HCT116 (cell line): ENCODE measurements around the gene PLCE1. TPM values are rescaled to one million over a fixed set of nuclear protein-coding genes. Genes with fewer than 3 reads are reported as not detected.
A peak's percentile ranks its signal among the peaks of the same experiment; 100 is the strongest.

ENCODE experiments used
- ATAC-seq: fragments of 200-7000 bp; cut with Tn5 transposase; 2 replicates; pipeline ENCODE4 v1.9.1; 2020; ENCODE audit warnings: mild to moderate bottlenecking, moderate library complexity
- BruUV-seq: library from RNA; stranded (reverse); fragments of 400-500 nt; replicated peaks from 2 replicates; lab custom pipeline; 2021; lab: Mats Ljungman, UMichigan
- CTCF ChIA-PET: fragments of 300-600 bp; sonication (Branson Sonifier 250); formaldehyde crosslinking; loops from one replicate; lab custom pipeline; 2021; ENCODE audit warnings: antibody characterized with exemption; lab: Charles Lee
- POLR2A ChIA-PET: fragments of 300-600, 350-600 bp; sonication (Branson Sonifier 250); formaldehyde crosslinking; loops from one replicate; lab custom pipeline; 2021; ENCODE audit warnings: antibody characterized with exemption; lab: Charles Lee
- RAD21 ChIA-PET, 2 experiments: fragments of 300-600 bp; sonication (Branson Sonifier 250); formaldehyde crosslinking; loops; one replicate each; lab custom pipeline; 2023; ENCODE audit warnings: low total read pairs in 2 of 2; ENCODE audit not compliant: uncharacterized antibody in 2 of 2, unreplicated experiment in 2 of 2, low non-redundant PET in 1 of 2; lab: Charles Lee
- DNase-seq: peaks from one replicate; pipeline ENCODE4 v3.0.0-alpha.2; 2010; ENCODE audit warnings: low read depth, low spot score
- H2AFZ ChIP-seq: fragments of 200-600 bp; shearing (Covaris generic), sonication (generic); 2 replicates; pipeline ENCODE4 v1.6.1; 2017; ENCODE audit warnings: low read depth, mixed run types, mixed read lengths, antibody characterized with exemption, low read length; ENCODE audit not compliant: poor library complexity, severe bottlenecking
- H3K27ac ChIP-seq: 2 replicates; pipeline ENCODE4 v1.5.1; 2012; ENCODE audit warnings: low read depth, low read length
- H3K27me3 ChIP-seq: fragments of 200-600 bp; sonication (generic); 2 replicates; pipeline ENCODE4 v1.6.1; 2016; ENCODE audit warnings: mixed run types, low read length, mixed read lengths; ENCODE audit not compliant: insufficient read depth
- H3K36me3 ChIP-seq, 2 experiments: fragments of 200-500 bp in 1 of 2; fragments of 200-600 bp in 1 of 2; sonication (Bioruptor generic) in 1 of 2; sonication (generic) in 1 of 2; 2 replicates each; pipeline versions ENCODE4 v1.5.1 to v1.6.1; 2014 to 2016; ENCODE audit warnings: low read length in 2 of 2, inconsistent platforms in 1 of 2, mixed read lengths in 1 of 2, mixed run types in 1 of 2; ENCODE audit not compliant: insufficient read depth in 2 of 2, control insufficient read depth in 1 of 2
- H3K4me1 ChIP-seq, 2 experiments: fragments of 200-600 bp in 1 of 2; sonication (generic) in 1 of 2; 2 replicates each; pipeline versions ENCODE4 v1.5.1 to v1.6.1; 2012 to 2017; ENCODE audit warnings: low read length in 2 of 2, inconsistent platforms in 1 of 2, mild to moderate bottlenecking in 1 of 2, mixed read lengths in 1 of 2, mixed run types in 1 of 2, moderate library complexity in 1 of 2; ENCODE audit not compliant: insufficient read depth in 2 of 2, control insufficient read depth in 1 of 2
- H3K4me2 ChIP-seq: fragments of 200-600 bp; sonication (generic); 2 replicates; pipeline ENCODE4 v1.6.1; 2017; ENCODE audit warnings: mixed run types, low read length, mixed read lengths
- H3K4me3 ChIP-seq, 2 experiments: fragments of 200-600 bp in 1 of 2; sonication (generic) in 1 of 2; replicated peaks in 1 of 2; 2 replicates each; pipeline ENCODE4 v1.5.1; 2011 to 2016; ENCODE audit warnings: low read length in 2 of 2, control low read depth in 1 of 2, low read depth in 1 of 2, mild to moderate bottlenecking in 1 of 2, mixed read lengths in 1 of 2, mixed run types in 1 of 2
- H3K79me2 ChIP-seq: fragments of 200-600 bp; sonication (generic); 2 replicates; pipeline ENCODE4 v1.6.1; 2017; ENCODE audit warnings: mild to moderate bottlenecking, mixed run types, low read length, moderate library complexity, mixed read lengths; ENCODE audit not compliant: insufficient read depth
- H3K9ac ChIP-seq: fragments of 200-600 bp; sonication (generic); 2 replicates; pipeline ENCODE4 v1.6.1; 2016; ENCODE audit warnings: low read length, mixed read lengths
- H3K9me2 ChIP-seq: fragments of 200-600 bp; sonication (generic), shearing (Covaris generic); 2 replicates; pipeline ENCODE4 v1.6.1; 2017; ENCODE audit warnings: mixed run types, mild to moderate bottlenecking, moderate library complexity; ENCODE audit not compliant: insufficient read depth
- H3K9me3 ChIP-seq, 2 experiments: fragments of 200-500 bp in 1 of 2; fragments of 200-600 bp in 1 of 2; sonication (Bioruptor generic) in 1 of 2; sonication (generic) in 1 of 2; 2 replicates each; pipeline ENCODE4 v1.6.1; 2014 to 2017; ENCODE audit warnings: low read length in 2 of 2, mixed read lengths in 2 of 2, inconsistent platforms in 1 of 2, low read depth in 1 of 2, mild to moderate bottlenecking in 1 of 2, mixed run types in 1 of 2, moderate library complexity in 1 of 2; ENCODE audit not compliant: control insufficient read depth in 1 of 2, insufficient read depth in 1 of 2
- H4K20me1 ChIP-seq: fragments of 200-600 bp; sonication (generic), shearing (Covaris generic); 2 replicates; pipeline ENCODE4 v1.6.1; 2017; ENCODE audit warnings: mixed run types, mild to moderate bottlenecking, moderate library complexity; ENCODE audit not compliant: insufficient read depth
- CBX3 ChIP-seq: IDR thresholded peaks from 2 replicates; pipeline ENCODE4 v1.6.1; 2012; ENCODE audit warnings: low read depth
- CEBPB ChIP-seq: IDR thresholded peaks from 2 replicates; pipeline ENCODE4 v1.6.1; 2012; ENCODE audit warnings: low read depth
- ELF1 ChIP-seq: IDR thresholded peaks from 2 replicates; pipeline ENCODE4 v1.6.1; 2012; ENCODE audit warnings: low read depth, borderline replicate concordance
- EZH2 ChIP-seq: fragments of 200-600 bp; sonication (generic); IDR thresholded peaks from 2 replicates; pipeline ENCODE4 v1.6.1; 2017; ENCODE audit warnings: antibody characterized with exemption, mixed run types
- FOSL1 ChIP-seq: IDR thresholded peaks from 2 replicates; pipeline ENCODE4 v1.6.1; 2012; ENCODE audit warnings: low read depth
- JUND ChIP-seq: IDR thresholded peaks from 2 replicates; pipeline ENCODE4 v1.6.1; 2012
- POLR2A ChIP-seq: IDR thresholded peaks from 2 replicates; pipeline ENCODE4 v1.7.0; 2011; ENCODE audit warnings: borderline replicate concordance; ENCODE audit not compliant: insufficient read depth, insufficient read length; ENCODE audit errors: extremely low read depth
- RAD21 ChIP-seq: IDR thresholded peaks from 2 replicates; pipeline ENCODE4 v1.6.1; 2012; ENCODE audit warnings: low read depth, mild to moderate bottlenecking
- SIN3A ChIP-seq: IDR thresholded peaks from 2 replicates; pipeline ENCODE4 v1.6.1; 2012; ENCODE audit warnings: low read depth
- SP1 ChIP-seq: IDR thresholded peaks from 2 replicates; pipeline ENCODE4 v1.6.1; 2012; ENCODE audit warnings: low read depth
- SRF ChIP-seq: IDR thresholded peaks from 2 replicates; pipeline ENCODE4 v1.6.1; 2012; ENCODE audit warnings: low read depth
- TCF7L2 ChIP-seq: IDR thresholded peaks from 2 replicates; pipeline ENCODE4 v1.7.0; 2011; ENCODE audit warnings: borderline replicate concordance, inconsistent platforms; ENCODE audit not compliant: insufficient read depth, insufficient read length; ENCODE audit errors: extremely low read depth
- intact Hi-C: fragments of 100-400 bp; cut with micrococcal nuclease; formaldehyde crosslinking; loops from 2 replicates; pipeline ENCODE4 v1.10.0; 2022
- total RNA-seq: library from RNA; stranded (reverse); gene quantifications from one replicate; pipeline ENCODE4 v1.2.1, GENCODE V29; 2021; ENCODE audit not compliant: unreplicated experiment
- TF ChIP-seq, protein P1 (sequence below): IDR thresholded peaks from 2 replicates; pipeline ENCODE4 v1.6.1; 2012
- TF ChIP-seq, protein P2 (sequence below): IDR thresholded peaks from 2 replicates; pipeline ENCODE4 v1.6.1; 2011; ENCODE audit warnings: mild to moderate bottlenecking, low read length, moderate library complexity; ENCODE audit not compliant: insufficient replicate concordance; ENCODE audit errors: extremely low read depth
- TF ChIP-seq, protein P3 (sequence below): IDR thresholded peaks from 2 replicates; pipeline ENCODE4 v1.6.1; 2012; ENCODE audit warnings: low read depth
- TF ChIP-seq, protein P4 (sequence below): IDR thresholded peaks from 2 replicates; pipeline ENCODE4 v1.6.1; 2012

PLCE1 gene
- total RNA-seq, 1 experiment from 2014 or later = 2.5 TPM

DNA sequence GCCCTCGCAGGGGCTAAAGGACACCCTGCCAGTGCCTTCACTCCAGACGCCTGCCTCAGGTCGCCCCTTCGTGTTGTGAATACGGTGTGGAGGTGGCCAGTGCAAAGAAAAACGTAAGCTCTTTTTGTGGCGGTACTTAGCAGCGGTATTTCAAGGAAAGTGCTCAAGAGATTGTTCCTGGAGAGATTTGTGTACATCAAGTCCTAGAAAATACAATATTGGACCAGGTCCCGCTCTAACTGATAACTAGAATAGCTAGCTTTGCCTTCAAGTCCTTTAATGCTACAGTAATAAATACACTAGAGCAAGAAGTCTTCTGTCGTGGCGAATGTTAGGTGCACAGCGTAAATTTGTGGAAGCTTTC is 689 bp downstream of the PLCE1 start:
- RAD21 ChIA-PET = no interaction called here
- no TSS peak for BruUV-seq
- no peaks in the 10 kb centered on the region for H3K9me2 ChIP-seq
- H3K79me2 ChIP-seq = no peaks in the 10 kb centered on the region
- peak overlapping the region; percentile 45; the same call in 1 of the 2 replicates for H3K9ac ChIP-seq
- DNase-seq = no peak
- peak overlapping the region; percentile 48 to 62 for H3K4me3 ChIP-seq
- H2AFZ ChIP-seq = no peak overlapping the region
- H3K27me3 ChIP-seq = no peaks in the 10 kb centered on the region
- H3K4me2 ChIP-seq = peak overlapping the region; percentile 89
- peaks cover 24 to 36% of the 10 kb centered on the region in 2 experiments for H3K4me1 ChIP-seq
- ATAC-seq = no peak
- CTCF ChIA-PET = no interaction called here
- no peaks in the 10 kb centered on the region for H3K36me3 ChIP-seq
- POLR2A ChIA-PET = no interaction called here
- no peak overlapping the region; the same call in 1 of the 2 replicates for H3K27ac ChIP-seq
- no peaks in the 10 kb centered on the region for H4K20me1 ChIP-seq
- TF ChIP-seq SRF = no peak
- TF ChIP-seq EZH2 = no peak
- no peak for TF ChIP-seq RAD21
- TF ChIP-seq FOSL1 = no peak
- TF ChIP-seq TCF7L2 = no peak
- H3K9me3 ChIP-seq = no peaks in the 10 kb centered on the region
- intact Hi-C loops = loop anchor here (5.0 kb wide), 1 partner anchor 48 kb away; no protein-coding TSS in a partner anchor

DNA sequence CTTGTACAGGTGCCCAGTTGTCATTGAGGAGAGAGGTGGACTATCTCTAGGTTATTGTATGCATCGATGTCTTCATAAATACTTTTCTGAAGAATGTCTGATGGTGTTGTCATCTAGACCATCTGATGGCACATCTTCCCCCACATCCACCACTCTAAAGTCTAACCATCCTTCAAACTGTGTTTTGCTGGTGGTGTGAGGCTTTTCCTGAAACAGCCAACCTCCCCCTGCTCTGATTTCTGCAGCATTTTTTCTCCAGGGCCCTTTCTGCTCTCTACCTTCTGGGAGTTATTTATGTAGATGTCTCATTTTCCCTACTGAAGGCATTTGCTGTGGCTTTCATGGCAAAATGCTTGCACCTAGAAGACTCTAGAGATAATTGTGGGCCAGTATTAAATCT is 1.5 kb downstream of the PLCE1 start:
- no peaks in the 10 kb centered on the region for H3K36me3 ChIP-seq
- ChIA-PET CTCF (no interaction called here), POLR2A (no interaction called here), RAD21 (no interaction called here)
- no peak overlapping the region for H3K9ac ChIP-seq
- no peaks in the 10 kb centered on the region for H3K9me2 ChIP-seq
- no peaks in the 10 kb centered on the region for H3K27me3 ChIP-seq
- intact Hi-C loops = no loop called here
- ATAC-seq = no peak
- H3K79me2 ChIP-seq = no peaks in the 10 kb centered on the region
- no TSS peak for BruUV-seq
- H3K27ac ChIP-seq = no peak overlapping the region
- no peak for DNase-seq
- H3K4me1 ChIP-seq = peaks cover 24 to 36% of the 10 kb centered on the region in 2 experiments
- H3K4me3 ChIP-seq = no peak overlapping the region
- H2AFZ ChIP-seq = no peak overlapping the region
- H4K20me1 ChIP-seq = no peaks in the 10 kb centered on the region
- no peak overlapping the region for H3K4me2 ChIP-seq
- H3K9me3 ChIP-seq = no peaks in the 10 kb centered on the region
- TF ChIP-seq SIN3A (no peak), FOSL1 (no peak), JUND (no peak), TCF7L2 (no peak), CBX3 (no peak), POLR2A (no peak), ELF1 (no peak), CEBPB (no peak), SRF (no peak), EZH2 (no peak), SP1 (no peak), RAD21 (no peak)
- TF ChIP-seq, protein P1, sequence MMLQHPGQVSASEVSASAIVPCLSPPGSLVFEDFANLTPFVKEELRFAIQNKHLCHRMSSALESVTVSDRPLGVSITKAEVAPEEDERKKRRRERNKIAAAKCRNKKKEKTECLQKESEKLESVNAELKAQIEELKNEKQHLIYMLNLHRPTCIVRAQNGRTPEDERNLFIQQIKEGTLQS = no peak
- TF ChIP-seq, protein P2, sequence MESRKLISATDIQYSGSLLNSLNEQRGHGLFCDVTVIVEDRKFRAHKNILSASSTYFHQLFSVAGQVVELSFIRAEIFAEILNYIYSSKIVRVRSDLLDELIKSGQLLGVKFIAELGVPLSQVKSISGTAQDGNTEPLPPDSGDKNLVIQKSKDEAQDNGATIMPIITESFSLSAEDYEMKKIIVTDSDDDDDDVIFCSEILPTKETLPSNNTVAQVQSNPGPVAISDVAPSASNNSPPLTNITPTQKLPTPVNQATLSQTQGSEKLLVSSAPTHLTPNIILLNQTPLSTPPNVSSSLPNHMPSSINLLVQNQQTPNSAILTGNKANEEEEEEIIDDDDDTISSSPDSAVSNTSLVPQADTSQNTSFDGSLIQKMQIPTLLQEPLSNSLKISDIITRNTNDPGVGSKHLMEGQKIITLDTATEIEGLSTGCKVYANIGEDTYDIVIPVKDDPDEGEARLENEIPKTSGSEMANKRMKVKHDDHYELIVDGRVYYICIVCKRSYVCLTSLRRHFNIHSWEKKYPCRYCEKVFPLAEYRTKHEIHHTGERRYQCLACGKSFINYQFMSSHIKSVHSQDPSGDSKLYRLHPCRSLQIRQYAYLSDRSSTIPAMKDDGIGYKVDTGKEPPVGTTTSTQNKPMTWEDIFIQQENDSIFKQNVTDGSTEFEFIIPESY = no peak
- TF ChIP-seq, protein P3, sequence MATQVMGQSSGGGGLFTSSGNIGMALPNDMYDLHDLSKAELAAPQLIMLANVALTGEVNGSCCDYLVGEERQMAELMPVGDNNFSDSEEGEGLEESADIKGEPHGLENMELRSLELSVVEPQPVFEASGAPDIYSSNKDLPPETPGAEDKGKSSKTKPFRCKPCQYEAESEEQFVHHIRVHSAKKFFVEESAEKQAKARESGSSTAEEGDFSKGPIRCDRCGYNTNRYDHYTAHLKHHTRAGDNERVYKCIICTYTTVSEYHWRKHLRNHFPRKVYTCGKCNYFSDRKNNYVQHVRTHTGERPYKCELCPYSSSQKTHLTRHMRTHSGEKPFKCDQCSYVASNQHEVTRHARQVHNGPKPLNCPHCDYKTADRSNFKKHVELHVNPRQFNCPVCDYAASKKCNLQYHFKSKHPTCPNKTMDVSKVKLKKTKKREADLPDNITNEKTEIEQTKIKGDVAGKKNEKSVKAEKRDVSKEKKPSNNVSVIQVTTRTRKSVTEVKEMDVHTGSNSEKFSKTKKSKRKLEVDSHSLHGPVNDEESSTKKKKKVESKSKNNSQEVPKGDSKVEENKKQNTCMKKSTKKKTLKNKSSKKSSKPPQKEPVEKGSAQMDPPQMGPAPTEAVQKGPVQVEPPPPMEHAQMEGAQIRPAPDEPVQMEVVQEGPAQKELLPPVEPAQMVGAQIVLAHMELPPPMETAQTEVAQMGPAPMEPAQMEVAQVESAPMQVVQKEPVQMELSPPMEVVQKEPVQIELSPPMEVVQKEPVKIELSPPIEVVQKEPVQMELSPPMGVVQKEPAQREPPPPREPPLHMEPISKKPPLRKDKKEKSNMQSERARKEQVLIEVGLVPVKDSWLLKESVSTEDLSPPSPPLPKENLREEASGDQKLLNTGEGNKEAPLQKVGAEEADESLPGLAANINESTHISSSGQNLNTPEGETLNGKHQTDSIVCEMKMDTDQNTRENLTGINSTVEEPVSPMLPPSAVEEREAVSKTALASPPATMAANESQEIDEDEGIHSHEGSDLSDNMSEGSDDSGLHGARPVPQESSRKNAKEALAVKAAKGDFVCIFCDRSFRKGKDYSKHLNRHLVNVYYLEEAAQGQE = no peak
- TF ChIP-seq, protein P4, sequence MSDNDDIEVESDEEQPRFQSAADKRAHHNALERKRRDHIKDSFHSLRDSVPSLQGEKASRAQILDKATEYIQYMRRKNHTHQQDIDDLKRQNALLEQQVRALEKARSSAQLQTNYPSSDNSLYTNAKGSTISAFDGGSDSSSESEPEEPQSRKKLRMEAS = no peak
